ENCODE measurements around the gene C1orf167.
A peak's percentile ranks its signal among the peaks of the same experiment; 100 is the strongest.

C1orf167 gene

DNA sequence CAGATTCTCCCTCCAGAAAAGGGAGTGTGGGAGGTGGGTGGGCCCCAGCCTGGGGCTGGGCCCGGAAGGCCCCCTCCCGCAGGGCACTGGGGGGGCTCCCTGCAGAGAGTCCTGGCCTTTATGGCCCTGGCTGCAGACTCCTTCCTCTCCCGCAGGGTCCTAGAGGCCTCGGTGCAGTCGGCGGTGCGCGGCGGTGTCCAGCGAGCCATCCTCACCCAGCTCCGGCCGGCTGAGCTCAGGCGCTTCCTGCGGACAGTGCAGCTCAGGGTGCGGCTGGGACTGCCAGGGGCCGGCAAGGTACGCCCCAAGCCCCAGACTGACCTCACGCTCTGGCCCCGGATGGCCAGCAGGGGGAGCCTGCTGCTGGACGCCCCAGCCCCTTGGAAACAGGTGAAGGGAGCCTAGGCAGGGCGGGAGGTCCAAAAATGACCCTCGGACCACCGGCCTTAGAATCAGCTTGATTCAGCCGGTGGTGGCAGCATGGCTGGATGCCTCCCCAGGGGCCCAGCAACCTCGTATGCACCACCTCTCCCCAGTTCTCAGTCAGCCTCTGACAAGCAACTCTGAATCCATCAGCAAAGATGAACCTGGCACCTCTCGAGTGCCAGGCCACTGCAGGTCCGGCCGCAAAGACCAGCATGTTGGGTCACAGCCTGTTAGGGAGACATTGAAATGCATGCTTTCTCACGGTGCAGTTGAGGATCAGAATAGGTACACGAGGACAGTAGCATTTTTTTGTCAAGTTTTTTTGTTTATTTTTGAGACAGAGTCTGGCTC, 23.2 kb downstream of the C1orf167 start:
- Mint-ChIP-seq H3K36me3 (ENCODE audit: low read depth) (no peaks in the 10 kb centered on the region), H3K27ac (no peak overlapping the region), H3K4me1 (peaks cover 26% of the 10 kb centered on the region), H3K9me3 (no peaks in the 10 kb centered on the region), H3K4me3 (peak overlapping the region in 2 of 3 experiments; percentile 42 to 60), H3K27me3 (ENCODE audit: low read depth) (no peaks in the 10 kb centered on the region)
- TF ChIP-seq, protein P1, sequence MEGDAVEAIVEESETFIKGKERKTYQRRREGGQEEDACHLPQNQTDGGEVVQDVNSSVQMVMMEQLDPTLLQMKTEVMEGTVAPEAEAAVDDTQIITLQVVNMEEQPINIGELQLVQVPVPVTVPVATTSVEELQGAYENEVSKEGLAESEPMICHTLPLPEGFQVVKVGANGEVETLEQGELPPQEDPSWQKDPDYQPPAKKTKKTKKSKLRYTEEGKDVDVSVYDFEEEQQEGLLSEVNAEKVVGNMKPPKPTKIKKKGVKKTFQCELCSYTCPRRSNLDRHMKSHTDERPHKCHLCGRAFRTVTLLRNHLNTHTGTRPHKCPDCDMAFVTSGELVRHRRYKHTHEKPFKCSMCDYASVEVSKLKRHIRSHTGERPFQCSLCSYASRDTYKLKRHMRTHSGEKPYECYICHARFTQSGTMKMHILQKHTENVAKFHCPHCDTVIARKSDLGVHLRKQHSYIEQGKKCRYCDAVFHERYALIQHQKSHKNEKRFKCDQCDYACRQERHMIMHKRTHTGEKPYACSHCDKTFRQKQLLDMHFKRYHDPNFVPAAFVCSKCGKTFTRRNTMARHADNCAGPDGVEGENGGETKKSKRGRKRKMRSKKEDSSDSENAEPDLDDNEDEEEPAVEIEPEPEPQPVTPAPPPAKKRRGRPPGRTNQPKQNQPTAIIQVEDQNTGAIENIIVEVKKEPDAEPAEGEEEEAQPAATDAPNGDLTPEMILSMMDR (IDR thresholded peaks at IDR 0.05; ENCODE audit: unreplicated experiment in 3 of 3): peak; percentile 67 to 78 (median 74)

DNA sequence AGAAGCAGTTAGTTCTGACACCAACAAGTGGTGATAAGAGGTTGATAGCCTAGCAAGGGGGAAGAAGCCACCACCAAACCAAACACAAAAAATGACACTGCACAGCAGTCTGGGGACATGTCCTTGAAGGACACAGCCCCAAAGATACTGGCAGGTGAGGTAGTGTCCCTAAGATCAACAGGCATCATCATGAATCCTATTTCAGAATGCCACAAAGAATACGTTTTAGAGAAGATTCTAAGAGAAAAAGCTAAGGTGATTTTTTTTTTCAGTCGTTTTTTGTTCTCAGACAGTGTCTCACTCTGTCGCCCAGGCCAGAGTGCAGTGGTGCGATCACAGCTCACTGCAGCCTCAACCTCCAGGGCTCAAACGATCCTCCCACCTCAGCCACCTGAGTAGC, 24.2 kb downstream of the C1orf167 start:
- no peaks in the 10 kb centered on the region for H3K27me3 Mint-ChIP-seq (ENCODE audit: low read depth)
- H3K36me3 Mint-ChIP-seq (ENCODE audit: low read depth): peaks cover 6% of the 10 kb centered on the region
- peaks cover 33% of the 10 kb centered on the region for H3K4me1 Mint-ChIP-seq
- TF ChIP-seq, protein P1 (IDR thresholded peaks at IDR 0.05; ENCODE audit: unreplicated experiment in 3 of 3): no peak
- H3K27ac Mint-ChIP-seq: no peak overlapping the region
- no peaks in the 10 kb centered on the region for H3K9me3 Mint-ChIP-seq
- no peak overlapping the region for H3K4me3 Mint-ChIP-seq

DNA sequence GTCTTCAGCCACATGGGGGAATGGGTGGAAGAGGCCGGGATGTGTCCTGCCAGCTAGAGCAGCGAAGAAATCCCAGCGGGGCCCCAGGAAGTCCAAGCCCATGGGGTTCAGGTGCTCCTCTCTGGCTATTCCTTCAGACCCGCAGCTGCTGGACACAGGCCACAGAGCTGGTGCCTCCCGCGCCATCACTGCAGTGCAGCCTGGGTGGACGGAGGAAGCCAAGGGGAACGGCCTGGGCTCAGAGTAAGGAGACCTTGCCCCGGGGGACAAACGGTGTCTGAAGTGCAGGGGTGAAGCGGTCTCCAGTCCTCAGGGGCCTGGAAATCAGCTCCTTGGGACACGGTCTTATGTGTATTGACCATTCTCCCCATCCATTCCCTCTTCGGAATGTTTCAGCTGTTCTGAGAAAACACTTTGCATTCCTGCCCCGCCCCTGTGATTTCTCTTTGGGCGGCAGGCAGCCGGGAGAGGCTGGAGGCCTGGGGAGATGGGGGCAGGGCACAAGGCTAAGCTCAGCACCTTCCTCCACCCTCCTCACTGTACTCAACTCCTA, 25.3 kb downstream of the C1orf167 start:
- H3K4me1 Mint-ChIP-seq: peaks cover 43% of the 10 kb centered on the region
- TF ChIP-seq, protein P1 (IDR thresholded peaks at IDR 0.05; ENCODE audit: unreplicated experiment in 3 of 3): no peak
- H3K27me3 Mint-ChIP-seq (ENCODE audit: low read depth): no peaks in the 10 kb centered on the region
- no peaks in the 10 kb centered on the region for H3K9me3 Mint-ChIP-seq
- no peak overlapping the region for H3K4me3 Mint-ChIP-seq
- peak overlapping the region in 2 of 3 experiments; percentile 20 to 69 for H3K27ac Mint-ChIP-seq
- H3K36me3 Mint-ChIP-seq (ENCODE audit: low read depth): peaks cover 16% of the 10 kb centered on the region

DNA sequence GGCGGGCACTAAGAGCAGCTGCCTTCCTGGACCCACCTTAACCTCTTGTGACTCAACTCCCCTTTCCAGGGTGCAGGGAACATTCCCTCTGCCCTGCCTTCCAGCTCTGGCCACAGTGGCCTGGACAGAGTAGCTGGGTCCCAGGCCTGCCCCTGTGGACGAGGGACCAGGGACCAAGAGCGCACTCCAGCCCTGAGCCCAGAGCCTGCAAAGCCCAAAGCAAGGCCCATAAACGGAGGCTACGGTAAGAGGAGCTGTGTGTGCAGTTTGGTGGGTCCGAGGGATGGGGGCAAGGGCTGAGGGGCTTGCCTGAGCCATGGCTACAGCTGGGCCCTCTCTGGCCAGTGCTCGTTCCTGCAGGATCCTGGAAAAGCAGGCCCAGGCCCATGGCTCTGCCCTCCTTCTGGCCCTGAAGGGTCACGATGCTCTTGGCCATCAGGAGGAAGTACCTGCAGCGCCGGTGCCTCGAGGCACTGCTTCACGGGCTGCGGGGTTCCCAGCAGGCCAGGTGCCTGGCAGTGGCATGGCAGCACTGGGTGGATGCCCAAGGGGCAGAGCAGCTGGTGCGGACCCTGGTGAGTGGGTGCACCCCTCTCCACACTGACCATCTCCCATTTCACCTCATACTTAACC, 25.9 kb downstream of the C1orf167 start:
- H3K4me1 Mint-ChIP-seq: peaks cover 47% of the 10 kb centered on the region
- TF ChIP-seq, protein P1 (IDR thresholded peaks at IDR 0.05; ENCODE audit: unreplicated experiment in 3 of 3): no peak
- peaks cover 22% of the 10 kb centered on the region for H3K36me3 Mint-ChIP-seq (ENCODE audit: low read depth)
- H3K9me3 Mint-ChIP-seq: no peaks in the 10 kb centered on the region
- no peaks in the 10 kb centered on the region for H3K27me3 Mint-ChIP-seq (ENCODE audit: low read depth)
- peak overlapping the region in 2 of 3 experiments; percentile 20 to 69 for H3K27ac Mint-ChIP-seq
- no peak overlapping the region for H3K4me3 Mint-ChIP-seq

DNA sequence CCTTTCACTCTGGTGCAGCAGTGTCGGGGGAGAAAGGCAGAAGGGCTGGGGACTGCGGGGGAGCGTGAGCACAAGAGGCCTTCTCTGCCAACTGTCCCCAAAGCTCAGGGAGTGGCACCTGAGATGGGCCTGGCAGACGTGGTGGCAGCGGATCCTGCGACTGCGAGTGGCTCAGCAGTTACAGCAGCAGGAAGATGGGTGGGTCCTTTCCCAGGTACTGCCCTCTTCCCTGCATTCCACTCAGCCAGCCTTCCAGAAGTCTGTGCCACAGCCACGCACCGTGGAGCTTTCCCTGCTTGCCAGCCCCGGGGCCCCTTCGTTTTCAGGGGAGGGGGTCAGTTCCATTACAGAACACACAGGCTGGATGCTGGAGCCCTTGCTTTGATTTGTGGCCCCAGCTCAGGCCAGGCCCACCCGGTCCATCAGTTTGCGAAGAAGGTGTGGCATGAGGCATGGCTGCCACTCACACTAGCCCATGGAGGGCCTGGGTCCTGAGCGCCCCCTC, 26.6 kb downstream of the C1orf167 start:
- Mint-ChIP-seq H3K4me3 (peak overlapping the region in 1 of 3 experiments; percentile 17), H3K4me1 (peaks cover 44% of the 10 kb centered on the region), H3K27me3 (ENCODE audit: low read depth) (no peaks in the 10 kb centered on the region), H3K9me3 (no peaks in the 10 kb centered on the region), H3K27ac (no peak overlapping the region), H3K36me3 (ENCODE audit: low read depth) (peaks cover 22% of the 10 kb centered on the region)
- TF ChIP-seq, protein P1 (IDR thresholded peaks at IDR 0.05; ENCODE audit: unreplicated experiment in 3 of 3): no peak
